Stimulated activated CD8-positive, alpha-beta memory T cell treated with anti-CD3 and anti-CD28 coated beads, Interleukin-7, amount 100 ng/mL, for 48 hours (primary cell): ENCODE results near the gene SEC14L5.

ENCODE experiments used
- DNase-seq, 2 donors: peaks; one replicate each; pipeline ENCODE4 v3.0.0-alpha.2; 2020; ENCODE audit warnings: low read depth in 1 of 2; ENCODE audit errors: extremely low read depth in 1 of 2

Gene SEC14L5

GRCh38 chr16:5007256-5007655 lies 49.1 kb downstream of the SEC14L5 start:
- DNase-seq, result no peak

- DNase-seq, result no peak
Observed at GRCh38 chr16:5008311-5008731, 50.2 kb downstream of the SEC14L5 start.

- no peak for DNase-seq
Observed at GRCh38 chr16:5010576-5011329, 52.6 kb downstream of the SEC14L5 start.

- no peak for DNase-seq
Observed at GRCh38 chr16:5011637-5012036, 53.5 kb downstream of the SEC14L5 start.

- DNase-seq, result no peak
Observed at GRCh38 chr16:5012887-5013286, 54.8 kb downstream of the SEC14L5 start.

- no peak for DNase-seq
Observed at GRCh38 chr16:5015351-5015750, 57.2 kb downstream of the SEC14L5 start.

GRCh38 chr16:5015887-5016286 lies 57.8 kb downstream of the SEC14L5 start:
- DNase-seq, result no peak

- no peak for DNase-seq
Observed at GRCh38 chr16:5016967-5017677, 59.0 kb downstream of the SEC14L5 start.

GRCh38 chr16:5017678-5017969 lies 59.5 kb downstream of the SEC14L5 start:
- DNase-seq, result no peak

GRCh38 chr16:5018793-5019192 lies 60.7 kb downstream of the SEC14L5 start:
- DNase-seq, result no peak

GRCh38 chr16:5019775-5020174 lies 61.6 kb downstream of the SEC14L5 start:
- DNase-seq, result no peak

GRCh38 chr16:5020551-5020950 lies 62.4 kb downstream of the SEC14L5 start:
- no peak for DNase-seq

- no peak for DNase-seq
Observed at GRCh38 chr16:5022521-5022920, 64.4 kb downstream of the SEC14L5 start.

- no peak for DNase-seq
Observed at GRCh38 chr16:5024632-5025031, 66.5 kb downstream of the SEC14L5 start.

GRCh38 chr16:5025171-5025632 lies 67.1 kb downstream of the SEC14L5 start:
- DNase-seq, result no peak

GRCh38 chr16:5026664-5027063 lies 68.5 kb downstream of the SEC14L5 start:
- DNase-seq, result no peak

- no peak for DNase-seq
Observed at GRCh38 chr16:5027086-5027485, 69.0 kb downstream of the SEC14L5 start.

GRCh38 chr16:5027575-5028235 lies 69.6 kb downstream of the SEC14L5 start:
- no peak for DNase-seq

- DNase-seq, result no peak
Observed at GRCh38 chr16:5028950-5029475, 70.9 kb downstream of the SEC14L5 start.

GRCh38 chr16:5030251-5030870 lies 72.2 kb downstream of the SEC14L5 start:
- DNase-seq, result no peak

GRCh38 chr16:5031601-5032000 lies 73.5 kb downstream of the SEC14L5 start:
- no peak for DNase-seq
